K562 (cell line): ENCODE results near the gene PRKAR2B. TPM values are rescaled to one million over a fixed set of nuclear protein-coding genes. Genes with fewer than 3 reads are reported as not detected.

Source experiments
- BRD9 ChIP-seq: fragments of 450-650 bp; IDR thresholded peaks from 2 replicates; pipeline ENCODE4 v1.6.1; 2018; ENCODE audit warnings: low read depth; ENCODE audit not compliant: partially characterized antibody
- DEAF1 ChIP-seq: fragments of 450-650 bp; formaldehyde crosslinking; IDR thresholded peaks from 2 replicates; pipeline ENCODE4 v1.4.0; 2020; ENCODE audit warnings: mild to moderate bottlenecking, moderate library complexity
- E2F4 ChIP-seq: sonication (generic); formaldehyde crosslinking; IDR thresholded peaks from 2 replicates; pipeline ENCODE4 v1.8.0; 2022; ENCODE audit warnings: mild to moderate bottlenecking, low read depth, missing genetic modification reagents
- FOXJ2 ChIP-seq: fragments of 200-800 bp; sonication (Bioruptor generic); IDR thresholded peaks from 2 replicates; pipeline ENCODE4 v1.6.1; 2016; ENCODE audit warnings: missing genetic modification characterization, missing compliant biosample characterization
- HIVEP1 ChIP-seq: fragments of 250-450 bp; sonication (Bioruptor Pico); IDR thresholded peaks from 2 replicates; pipeline ENCODE4 v1.4.0; 2020; ENCODE audit warnings: mild to moderate bottlenecking
- RREB1 ChIP-seq: fragments of 250-450 bp; sonication (Bioruptor Pico); IDR thresholded peaks from 2 replicates; pipeline ENCODE4 v1.4.0; 2020
- TCF7L2 ChIP-seq: fragments of 150-350 bp; IDR thresholded peaks from 2 replicates; pipeline ENCODE4 v1.6.1; 2016; ENCODE audit warnings: low read depth, mild to moderate bottlenecking, low read length, moderate library complexity
- TEAD1 ChIP-seq, 2 experiments: fragments of 450-650 bp in 1 of 2; sonication (generic) in 1 of 2; formaldehyde crosslinking; IDR thresholded peaks; 2 replicates each; pipeline versions ENCODE4 v1.4.0 to v1.8.0; 2020 to 2022; ENCODE audit warnings: mild to moderate bottlenecking in 2 of 2, missing genetic modification reagents in 1 of 2
- TRIM24 ChIP-seq, 2 experiments: fragments of 450-650 bp; IDR thresholded peaks; 2 replicates each; pipeline ENCODE4 v1.6.1; 2016
- ZBTB49 ChIP-seq: sonication (generic); formaldehyde crosslinking; IDR thresholded peaks from 2 replicates; pipeline ENCODE4 v1.8.0; 2022; ENCODE audit warnings: missing genetic modification reagents, mild to moderate bottlenecking, borderline replicate concordance
- ZC3H4 ChIP-seq: sonication (generic); formaldehyde crosslinking; IDR thresholded peaks from 2 replicates; pipeline ENCODE4 v1.9.0; 2021; ENCODE audit warnings: missing genetic modification reagents, borderline replicate concordance
- ZNF583 ChIP-seq: fragments of 250-450 bp; sonication (Bioruptor Pico); IDR thresholded peaks from 2 replicates; pipeline ENCODE4 v1.4.0; 2020
- ZNF592 ChIP-seq: fragments of 450-650 bp; IDR thresholded peaks from 2 replicates; pipeline ENCODE4 v1.6.1; 2017; ENCODE audit warnings: antibody characterized with exemption, mild to moderate bottlenecking
- polyA plus RNA-seq, 8 experiments: library from polyadenylated mRNA; depleted of rRNA in 4 of 8; stranded (reverse) in 5 of 8; unstranded in 3 of 8; fragments of >200 nt; fragmentation: Nextera tagmentation in 2 of 8; fragmentation: Illumina TruSeq in 1 of 8; extraction: Ambion mirVana in 2 of 8; extraction: Trizol in 1 of 8; gene quantifications; 2 replicates each; pipeline versions ENCODE4 v1.2.1 to v1.2.3, GENCODE V29; 2011 to 2014; ENCODE audit warnings: inconsistent platforms in 1 of 8, missing spikeins in 1 of 8
- total RNA-seq, 7 experiments: library from RNA; depleted of rRNA in 6 of 7; stranded (reverse); fragments of >200 nt in 6 of 7; fragmentation: Illumina TruSeq in 2 of 7; extraction: Trizol in 2 of 7; gene quantifications; 2 replicates each; pipeline versions ENCODE4 v1.2.1 to v1.2.3, GENCODE V29; 2011 to 2021; ENCODE audit warnings: low replicate concordance in 1 of 7

PRKAR2B gene
- total and polyA plus RNA-seq, 9 of the 15 experiments (the other 6 are each of a cell fraction or from before 2014, with no cell fraction given), result 59.0 to 173 (median 129) TPM

GRCh38 chr7:107109955-107110354 lies 65.5 kb downstream of the PRKAR2B start (continued):
- peak; percentile 98 for TF ChIP-seq ZNF592
- TF ChIP-seq HIVEP1 (CRISPR knock-in tag), result no peak
- no peak for TF ChIP-seq ZBTB49 (CRISPR knock-in tag)
- no peak for TF ChIP-seq ZC3H4 (CRISPR knock-in tag)
- no peak for TF ChIP-seq E2F4
- TF ChIP-seq TEAD1 (CRISPR knock-in tag; IDR thresholded peaks at IDR 0.05), result no peak
- peak; percentile 47 to 66; a peak in 2 of 4 replicates for TF ChIP-seq TRIM24 (IDR thresholded peaks at IDR 0.05)
- peak; percentile 20 for TF ChIP-seq BRD9
- no peak for TF ChIP-seq FOXJ2
- no peak for TF ChIP-seq DEAF1 (CRISPR knock-in tag)
- TF ChIP-seq RREB1, result no peak
- TF ChIP-seq TCF7L2, result no peak
- TF ChIP-seq ZNF583 (CRISPR knock-in tag), result peak; percentile 52; the same call in 1 of the 2 replicates
